Testis (tissue), 2 donors: Measurements from ENCODE around the gene FOXN3.

Experiments used
- CTCF ChIP-seq, 3 experiments: fragments of 450-650 bp in 2 of 3; fragments of 200-600 bp in 1 of 3; sonication (generic) in 1 of 3; IDR thresholded peaks; one replicate each; pipeline ENCODE4 v1.5.1; 2016 to 2019; ENCODE audit warnings: antibody characterized with exemption in 3 of 3, mild to moderate bottlenecking in 2 of 3, moderate library complexity in 1 of 3
- POLR2A ChIP-seq: fragments of 450-650 bp; IDR thresholded peaks from one replicate; pipeline ENCODE4 v1.6.1; 2017; ENCODE audit warnings: antibody characterized with exemption, mild to moderate bottlenecking, moderate library complexity

DNA sequence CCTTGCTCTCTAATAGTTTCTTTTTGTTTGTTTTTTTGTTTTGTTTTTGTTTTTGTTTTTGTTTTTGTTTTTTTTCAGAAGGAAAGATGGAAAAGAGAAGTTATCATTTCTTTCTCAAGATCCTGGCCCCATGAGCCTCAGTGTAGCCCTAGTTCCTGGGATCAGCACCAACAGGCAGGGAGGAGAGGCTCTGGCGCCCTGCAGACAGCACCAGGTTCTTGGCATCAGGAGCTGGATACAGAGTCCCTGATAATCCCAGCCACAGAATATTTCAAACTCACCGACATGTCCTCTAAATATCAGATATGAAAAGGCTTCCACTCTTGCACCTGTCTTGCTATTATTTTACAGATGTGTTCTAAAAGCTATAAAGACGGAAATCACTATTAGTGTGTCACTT is 52.7 kb downstream of the FOXN3 start:
- TF ChIP-seq CTCF (IDR thresholded peaks at IDR 0.05) (no peak), POLR2A (no peak)
